SIG-M5 (cell line): ENCODE measurements around the gene MLF2.
A peak's percentile ranks its signal among the peaks of the same experiment; 100 is the strongest.
"Not testable (repeated sequence)": the region's sequence is repeated elsewhere in the genome, so short reads cannot be mapped to it uniquely, and the experiment has no call there.

Source experiments
- DNase-seq: peaks from one replicate; lab custom pipeline; 2025; lab: John Stamatoyannopoulos, UW

The MLF2 gene

DNA sequence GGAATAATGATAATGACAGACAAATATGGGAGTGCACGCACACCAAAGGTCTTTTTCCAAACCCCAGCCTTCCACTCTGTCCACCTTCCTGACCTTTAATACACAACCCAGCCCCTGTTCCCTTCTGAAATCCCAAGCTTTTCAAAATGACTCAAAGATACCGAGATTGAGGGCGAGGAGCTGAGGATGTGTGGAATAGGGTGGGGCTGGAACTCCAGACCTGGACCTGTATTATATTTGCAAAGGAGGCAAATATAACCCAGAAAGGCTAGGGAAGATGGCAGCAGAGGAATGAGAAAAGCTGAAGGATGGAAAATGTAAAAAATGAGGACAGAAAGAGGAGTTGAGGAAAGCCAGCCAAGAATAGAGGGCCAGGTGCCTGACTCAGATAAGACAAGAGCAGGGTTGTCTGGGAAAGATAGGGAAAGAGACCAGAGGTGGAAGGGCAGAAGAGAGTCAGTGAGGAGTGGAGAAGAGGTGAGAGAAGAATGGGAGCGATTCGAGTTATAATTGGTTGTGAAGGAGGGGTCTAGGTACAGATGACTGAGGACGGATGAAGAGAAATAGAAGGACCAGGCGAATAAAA is 12.2 kb upstream of the MLF2 start:
- DNase-seq, result no peak

DNA sequence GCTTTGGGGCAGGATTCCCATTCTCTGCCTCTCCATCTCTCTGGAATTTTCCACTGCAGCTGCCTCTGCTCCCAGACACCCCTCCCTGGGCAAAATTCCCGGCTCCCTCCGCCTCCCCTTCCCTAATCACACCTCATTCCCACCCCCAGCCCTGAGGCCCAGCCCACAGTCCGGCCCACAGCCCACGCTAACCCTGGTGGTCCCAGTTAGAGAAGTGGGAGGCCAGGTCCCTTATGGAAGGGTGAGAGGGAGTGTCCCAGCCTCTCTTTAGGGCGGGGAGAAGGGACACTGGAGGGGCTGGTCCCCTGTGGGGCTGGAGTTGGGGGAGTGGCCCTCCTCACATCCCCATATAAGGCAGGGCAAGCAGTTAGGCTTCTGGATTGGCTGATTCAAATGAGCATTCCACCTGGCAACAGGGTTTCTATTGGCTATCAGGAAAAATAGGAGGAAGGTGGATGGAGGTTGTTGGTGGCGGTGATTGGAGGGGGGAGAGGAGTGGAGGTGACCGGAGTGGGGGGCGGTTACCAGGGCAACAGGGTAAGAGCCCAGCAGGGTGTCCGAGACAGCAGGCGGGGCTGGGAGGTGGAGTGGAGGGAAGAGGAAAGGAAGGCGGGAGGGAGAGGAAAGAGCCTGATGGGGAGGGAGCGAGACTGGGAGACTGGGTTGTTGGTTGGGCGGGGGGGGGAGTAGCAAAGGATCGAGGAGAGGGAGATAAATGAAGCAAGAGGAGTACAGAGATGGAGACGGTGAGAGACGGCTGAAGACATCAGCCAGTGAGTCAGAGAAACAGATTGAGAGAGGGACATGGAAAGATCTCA is 11.3 kb upstream of the MLF2 start:
- peak; percentile 90 for DNase-seq

DNA sequence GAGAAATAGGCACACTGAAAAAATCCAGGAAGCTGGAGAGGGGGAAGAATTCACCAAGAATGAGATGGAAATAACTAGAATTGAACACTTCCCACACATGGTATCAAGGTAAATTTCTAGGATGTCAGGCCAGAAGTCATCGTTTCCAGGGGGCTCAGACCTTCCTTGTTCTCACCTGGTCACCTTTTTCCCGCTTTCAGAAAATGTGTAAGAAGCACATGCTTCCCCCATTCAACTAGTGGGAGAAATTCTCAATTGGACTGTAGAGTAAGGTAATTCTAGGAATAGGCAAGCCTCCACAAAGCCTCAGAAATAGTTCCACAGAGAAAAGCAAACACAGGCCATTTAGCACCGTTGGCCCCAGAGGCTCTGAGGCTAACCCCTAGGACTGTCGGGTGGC is 10.4 kb upstream of the MLF2 start:
- DNase-seq, result no peak

DNA sequence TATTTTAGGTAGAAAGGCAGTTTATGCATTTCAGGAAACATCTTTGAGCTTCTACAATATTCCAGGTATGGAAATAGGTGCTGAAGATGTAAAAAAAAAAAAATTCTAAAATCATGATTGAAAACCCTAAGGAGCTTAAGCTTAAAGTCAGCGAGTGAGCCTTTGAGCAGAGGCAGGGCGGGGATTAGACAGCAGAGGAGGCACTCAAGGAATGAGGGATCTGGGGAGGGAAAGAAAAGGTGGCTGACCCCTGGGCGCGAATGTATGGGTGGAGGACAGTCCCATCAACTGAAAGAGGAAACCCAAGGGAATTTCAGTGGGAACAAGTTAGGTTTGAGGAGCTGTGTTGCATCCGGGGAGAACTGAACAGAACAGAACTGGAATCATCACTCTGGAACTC is 6.8 kb upstream of the MLF2 start:
- DNase-seq, result no peak

DNA sequence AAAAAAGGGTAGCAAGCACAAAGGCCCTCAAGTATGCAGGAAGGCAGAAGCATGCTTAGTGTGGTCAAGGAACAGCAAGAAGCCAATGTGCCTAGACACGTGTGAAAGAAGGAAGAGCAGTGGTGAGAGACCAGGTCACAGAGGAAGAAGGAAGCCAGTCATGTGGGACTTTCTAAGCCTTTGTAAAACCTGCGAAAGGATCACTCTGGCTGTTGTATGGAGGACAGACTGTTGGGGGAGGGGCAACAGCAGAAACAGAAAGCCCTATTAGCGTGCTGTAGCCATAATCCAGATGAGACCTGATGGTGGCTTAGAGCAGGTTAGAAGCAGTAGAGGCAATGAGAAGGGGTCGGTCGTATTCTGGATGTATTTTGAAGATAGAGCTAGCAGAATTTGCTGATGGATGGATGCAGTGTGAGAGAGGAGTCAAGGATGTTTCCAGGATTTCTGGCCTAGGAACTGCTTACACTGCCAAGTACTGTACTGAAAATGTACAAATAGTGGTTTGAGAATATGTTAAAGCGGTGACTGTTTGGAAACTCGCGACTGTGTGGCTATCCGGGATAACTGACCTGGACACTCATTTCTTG is 5.7 kb upstream of the MLF2 start:
- no peak for DNase-seq

DNA sequence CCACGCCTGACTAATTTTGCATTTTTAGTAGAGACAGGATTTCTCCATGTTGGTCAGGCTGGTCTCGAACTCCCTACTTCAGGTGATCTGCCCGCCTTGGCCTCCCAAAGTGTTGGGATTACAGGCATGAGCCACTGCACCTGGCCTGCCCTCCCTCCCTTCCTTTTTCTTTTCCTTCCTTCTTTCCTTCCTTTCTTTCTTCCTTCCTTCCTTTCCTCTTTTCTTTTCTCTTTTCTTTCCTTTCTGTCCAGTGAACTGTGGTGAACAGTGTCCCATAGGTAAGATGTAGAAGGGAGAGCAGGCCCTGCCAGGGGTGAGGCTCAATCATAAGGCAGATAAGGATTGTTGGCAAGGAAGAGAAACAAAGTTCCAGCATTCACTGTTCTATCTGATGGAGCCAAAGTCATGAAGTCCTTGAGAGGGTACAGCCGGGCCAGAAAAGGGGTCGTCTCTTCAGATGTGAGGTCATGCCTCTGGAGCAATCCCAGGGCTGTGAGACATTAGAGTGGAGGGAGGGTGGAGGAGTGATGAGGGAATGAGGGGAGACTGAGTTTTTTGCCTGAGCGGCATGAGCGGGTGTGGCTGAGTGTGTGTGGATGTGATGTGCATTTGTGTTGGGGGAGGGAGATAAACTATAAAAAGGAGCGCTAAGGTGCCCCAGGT is 4.2 kb upstream of the MLF2 start:
- no peak for DNase-seq

DNA sequence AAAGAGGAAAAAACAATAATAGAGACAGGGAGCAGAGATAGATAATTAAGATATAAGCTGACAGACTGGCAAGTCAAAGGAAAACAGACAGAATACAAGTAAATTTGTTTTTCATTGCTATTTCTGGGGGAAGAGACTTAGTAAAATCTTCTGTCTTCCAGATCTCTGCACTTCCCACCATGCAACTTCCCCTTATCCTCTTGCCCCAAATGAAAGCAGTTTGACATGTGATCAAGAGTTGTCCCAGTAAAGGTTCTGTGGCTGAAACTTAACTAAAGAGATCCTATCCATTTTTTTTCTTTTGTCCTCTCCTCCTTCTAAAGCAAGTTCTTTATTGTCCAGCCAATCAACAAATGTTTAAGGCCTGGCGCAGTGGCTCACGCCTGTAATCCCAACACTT is 1.5 kb upstream of the MLF2 start:
- DNase-seq, result no peak

DNA sequence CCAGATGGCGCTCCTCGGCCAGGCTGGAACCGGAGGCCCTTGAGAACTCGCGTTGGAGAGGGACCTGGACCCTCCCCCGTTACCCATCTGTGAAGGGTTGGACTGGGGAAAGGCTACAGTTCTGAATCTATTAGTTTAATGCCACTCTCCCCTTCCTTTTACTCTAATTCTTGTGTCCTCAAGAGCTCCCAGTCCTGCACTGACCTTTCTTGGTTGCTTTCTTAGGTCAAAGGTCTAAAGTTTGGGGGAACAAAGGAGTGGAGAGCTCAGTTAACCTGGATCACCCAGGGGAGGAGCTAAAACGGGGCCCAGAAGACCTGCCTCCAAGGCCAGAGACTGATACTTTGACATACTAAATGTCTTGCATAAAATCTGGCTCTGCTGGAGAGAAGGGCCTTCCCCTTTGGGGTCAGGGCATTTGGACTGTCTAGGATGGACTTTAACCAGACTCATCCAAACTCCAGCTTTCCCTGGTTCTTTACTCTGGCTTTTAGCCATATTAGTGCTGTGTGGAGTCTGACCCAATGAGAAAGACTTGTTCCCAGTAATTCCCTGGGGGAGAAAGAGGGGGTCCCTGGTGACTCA is 923 bp upstream of the MLF2 start:
- DNase-seq, result no peak

DNA sequence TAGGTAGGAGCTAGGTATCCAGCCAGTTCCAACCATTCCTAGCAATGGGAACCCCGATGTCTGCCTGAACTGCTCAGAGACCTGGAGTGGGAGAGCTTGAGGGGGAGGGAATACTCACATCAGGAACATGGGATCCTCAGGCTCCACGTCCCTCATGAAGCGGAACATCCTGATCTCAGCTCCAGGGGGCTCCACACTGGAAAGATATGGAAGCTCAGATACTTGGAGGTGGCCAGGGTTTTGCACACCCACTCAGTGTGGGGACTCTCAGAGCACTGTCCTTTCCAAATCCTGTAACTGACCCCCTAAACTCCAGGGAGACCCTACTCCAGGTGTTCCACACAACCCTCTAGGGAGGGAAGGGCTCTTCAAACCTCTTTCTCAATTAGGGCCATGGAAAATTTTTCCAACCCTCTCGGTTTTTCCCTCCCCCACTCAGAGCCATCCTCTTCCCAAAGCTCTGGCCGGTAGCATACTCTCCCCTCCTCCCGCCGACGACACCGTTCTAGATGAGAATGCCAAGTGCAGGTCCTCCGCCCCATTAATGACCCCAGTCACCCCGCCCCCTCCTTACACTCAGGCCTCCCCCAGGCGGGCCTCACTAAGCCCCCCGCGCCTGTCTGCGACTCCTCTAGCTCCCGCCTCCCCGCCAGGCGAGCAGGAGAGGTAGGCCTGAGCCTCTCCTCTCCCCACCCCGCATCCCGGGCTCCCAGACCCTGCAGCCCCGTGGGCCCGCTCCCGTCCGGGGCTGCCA is 597 bp downstream of the MLF2 start:
- DNase-seq, result no peak

DNA sequence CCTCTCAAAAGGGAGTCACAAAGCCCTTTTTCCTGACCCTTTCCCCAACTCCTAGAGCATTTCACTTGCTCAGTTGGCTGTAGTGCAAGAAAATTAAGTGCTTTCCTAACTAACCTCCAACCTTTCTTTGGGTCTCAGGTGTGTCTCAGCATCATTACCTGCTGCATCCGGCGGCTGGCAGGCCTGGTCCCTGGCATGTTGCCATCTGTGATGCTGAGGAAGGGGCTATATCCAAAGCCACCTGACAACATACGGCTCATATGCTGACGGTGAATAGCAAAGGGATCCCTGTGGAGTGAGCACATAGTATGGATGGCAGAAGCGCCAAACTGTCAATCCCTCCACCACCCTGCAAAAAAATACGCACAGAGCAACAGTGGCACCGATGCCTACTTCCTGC is 1.2 kb downstream of the MLF2 start:
- no peak for DNase-seq

DNA sequence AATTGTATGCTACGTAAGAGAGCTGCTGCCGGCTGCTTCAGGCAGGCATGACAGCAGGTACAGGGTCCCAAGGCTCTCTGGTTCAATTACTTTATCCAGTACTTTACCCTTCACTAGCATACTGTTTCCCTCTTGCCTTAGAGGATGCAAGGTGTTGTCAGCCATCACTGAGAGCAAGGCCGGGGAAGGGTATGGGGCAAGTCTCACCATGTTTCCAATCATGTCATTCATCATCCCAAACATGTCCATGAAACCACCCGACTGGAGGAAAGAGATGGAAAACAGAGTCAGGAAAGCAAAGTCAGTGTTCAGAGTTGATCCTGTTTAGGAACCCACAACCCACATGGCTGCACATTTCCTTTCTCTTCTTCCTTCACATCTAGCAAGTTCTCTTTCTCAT is 2.4 kb downstream of the MLF2 start:
- no peak for DNase-seq

DNA sequence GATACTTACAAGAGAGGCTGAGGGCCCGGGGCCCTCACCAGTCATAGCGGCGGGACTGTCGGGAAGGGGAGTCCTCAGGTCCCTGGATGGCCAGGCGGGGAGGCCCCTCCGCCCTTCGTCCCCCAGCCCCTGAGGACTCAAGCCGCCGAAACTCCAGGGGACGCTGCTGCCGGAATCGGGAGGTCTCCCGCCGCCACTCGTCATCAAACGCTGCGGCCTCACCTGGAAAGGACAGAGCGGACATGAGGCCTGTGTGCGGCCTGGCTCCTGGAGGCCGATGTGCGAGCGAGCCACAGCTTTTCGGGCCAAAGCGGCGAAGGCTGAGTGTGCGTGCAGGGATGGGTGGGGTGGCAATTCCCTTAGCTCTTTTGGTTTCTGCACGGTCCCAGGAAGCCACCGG is 4.2 kb downstream of the MLF2 start:
- no peak for DNase-seq

DNA sequence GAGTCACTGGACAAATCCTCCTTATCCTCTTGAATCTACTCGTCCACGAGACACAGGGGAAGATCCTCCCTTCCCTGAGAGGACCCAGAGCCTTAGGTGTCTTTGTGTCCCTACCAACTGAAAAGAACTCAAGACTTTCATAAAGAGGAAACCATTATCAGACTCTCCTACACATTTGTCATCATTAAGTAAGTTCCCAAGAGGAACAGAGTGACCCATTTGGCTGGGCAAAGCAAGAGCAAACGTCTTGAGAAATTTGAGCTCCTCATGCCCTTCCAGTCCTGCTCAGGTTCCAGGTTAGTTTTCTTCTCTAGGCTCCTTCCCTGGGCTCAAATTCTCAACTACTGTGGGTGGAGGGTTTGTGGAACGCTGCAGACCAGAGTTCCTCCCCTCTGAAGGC is 5.7 kb downstream of the MLF2 start:
- DNase-seq, result no peak

DNA sequence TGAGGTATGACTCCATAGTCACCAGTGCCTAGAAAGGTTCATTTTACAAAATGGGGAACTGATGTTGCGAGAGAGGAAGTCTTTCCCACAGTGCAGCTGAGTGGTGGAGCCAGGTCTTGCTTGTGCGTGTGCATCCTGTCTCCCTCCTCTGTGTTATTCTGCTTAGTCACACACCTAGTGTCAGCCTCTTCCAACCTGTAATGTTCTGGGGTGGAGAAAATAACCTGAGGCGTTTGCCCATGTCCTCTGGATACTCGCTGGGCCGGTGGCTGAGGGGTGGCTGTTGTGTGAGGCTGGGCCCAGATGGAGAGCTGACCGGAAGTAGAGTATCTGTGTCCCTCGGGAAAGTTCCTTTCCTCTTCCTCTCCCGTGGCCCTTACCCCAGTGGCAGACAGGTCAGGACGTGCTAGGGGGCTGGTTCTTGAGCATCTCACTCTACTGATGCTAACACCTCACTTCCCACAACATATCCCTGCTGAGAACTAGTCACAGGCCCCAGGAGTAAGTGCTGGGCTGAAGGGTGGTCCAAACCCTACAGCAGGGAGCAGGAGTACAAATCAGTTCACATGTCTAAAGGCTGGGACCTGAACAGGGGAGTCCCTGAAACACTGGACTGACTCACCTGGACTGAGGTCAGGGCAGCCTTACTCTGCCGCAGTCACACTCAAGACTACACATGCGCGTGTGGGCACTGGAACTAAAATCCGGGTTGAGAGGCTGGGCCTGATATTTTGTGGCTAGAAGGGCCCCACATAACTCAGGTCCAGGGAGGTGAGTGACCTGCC is 7.0 kb downstream of the MLF2 start:
- DNase-seq, result peak; percentile 82

DNA sequence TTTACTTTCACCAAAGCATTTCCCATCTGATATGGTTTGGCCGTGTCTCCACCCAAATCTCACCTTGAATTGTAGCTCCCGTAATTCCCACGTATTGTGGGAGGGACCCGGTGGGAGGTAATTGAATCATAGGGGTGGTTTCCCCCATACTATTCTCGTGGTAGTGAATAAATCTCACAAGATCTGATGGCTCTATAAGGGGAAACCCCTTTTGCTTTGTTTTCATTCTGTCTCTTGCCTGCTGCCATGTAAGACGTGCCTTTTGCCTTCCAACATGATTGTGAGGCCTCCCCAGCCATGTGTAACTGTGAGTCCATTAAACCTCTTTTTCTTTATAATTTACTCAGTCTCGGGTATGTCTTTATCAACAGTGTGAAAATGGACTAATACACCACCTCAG is 9.6 kb downstream of the MLF2 start:
- not testable (repeated sequence) for DNase-seq

DNA sequence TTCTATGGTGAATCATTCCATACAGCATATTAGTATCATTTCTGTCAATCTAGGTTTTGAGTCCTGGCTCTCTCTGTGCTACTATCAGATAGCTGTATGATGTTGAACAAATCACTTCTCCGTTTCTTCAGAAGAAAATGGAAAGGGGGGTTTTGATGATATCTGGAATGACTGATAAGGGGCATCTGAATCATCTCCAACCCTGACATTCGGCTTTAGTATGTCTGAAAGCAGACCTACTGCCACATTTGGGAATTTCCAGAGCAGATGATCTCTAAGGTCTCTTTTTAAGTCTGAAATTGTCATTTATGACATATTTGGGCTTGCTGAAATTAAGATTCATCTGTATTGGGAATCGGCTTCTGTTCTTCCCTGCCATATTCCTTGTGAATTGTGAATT is 10.1 kb downstream of the MLF2 start:
- no peak for DNase-seq

DNA sequence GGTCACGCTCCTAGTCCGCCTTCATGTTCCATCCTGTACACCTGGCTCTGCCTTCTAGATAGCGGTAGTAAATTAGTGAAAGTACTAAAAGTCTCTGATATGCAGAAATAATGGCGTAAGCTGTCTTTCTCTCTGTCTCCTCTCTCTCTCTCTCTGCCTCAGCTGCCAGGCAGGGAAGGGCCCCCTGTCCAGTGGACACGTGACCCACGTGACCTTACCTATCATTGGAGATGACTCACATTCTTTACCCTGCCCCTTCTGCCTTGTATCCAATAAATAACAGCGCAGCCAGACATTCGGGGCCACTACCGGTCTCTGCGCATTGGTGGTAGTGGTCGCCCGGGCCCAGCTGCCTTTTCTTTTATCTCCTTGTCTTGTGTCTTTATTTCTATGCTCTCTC is 10.9 kb downstream of the MLF2 start:
- DNase-seq, result not testable (repeated sequence)

DNA sequence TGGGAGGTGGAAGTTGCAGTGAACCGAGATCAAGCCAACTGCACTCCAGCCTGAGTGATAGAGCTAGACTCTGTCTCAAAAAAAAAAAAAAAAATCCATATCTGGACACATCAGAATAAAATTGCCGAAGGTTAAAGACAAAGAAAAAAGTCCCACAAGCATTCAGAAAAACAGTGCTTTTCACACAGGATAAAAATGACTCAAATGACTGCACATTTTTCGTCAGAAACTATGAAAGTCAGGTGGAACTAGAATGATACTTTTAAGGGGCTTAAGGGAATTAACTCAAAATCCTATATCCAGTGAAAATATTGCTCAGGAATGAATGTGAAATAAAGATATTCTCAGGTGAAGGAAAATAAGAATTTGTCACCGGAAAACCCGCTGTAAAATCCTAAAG is 16.2 kb downstream of the MLF2 start:
- no peak for DNase-seq

DNA sequence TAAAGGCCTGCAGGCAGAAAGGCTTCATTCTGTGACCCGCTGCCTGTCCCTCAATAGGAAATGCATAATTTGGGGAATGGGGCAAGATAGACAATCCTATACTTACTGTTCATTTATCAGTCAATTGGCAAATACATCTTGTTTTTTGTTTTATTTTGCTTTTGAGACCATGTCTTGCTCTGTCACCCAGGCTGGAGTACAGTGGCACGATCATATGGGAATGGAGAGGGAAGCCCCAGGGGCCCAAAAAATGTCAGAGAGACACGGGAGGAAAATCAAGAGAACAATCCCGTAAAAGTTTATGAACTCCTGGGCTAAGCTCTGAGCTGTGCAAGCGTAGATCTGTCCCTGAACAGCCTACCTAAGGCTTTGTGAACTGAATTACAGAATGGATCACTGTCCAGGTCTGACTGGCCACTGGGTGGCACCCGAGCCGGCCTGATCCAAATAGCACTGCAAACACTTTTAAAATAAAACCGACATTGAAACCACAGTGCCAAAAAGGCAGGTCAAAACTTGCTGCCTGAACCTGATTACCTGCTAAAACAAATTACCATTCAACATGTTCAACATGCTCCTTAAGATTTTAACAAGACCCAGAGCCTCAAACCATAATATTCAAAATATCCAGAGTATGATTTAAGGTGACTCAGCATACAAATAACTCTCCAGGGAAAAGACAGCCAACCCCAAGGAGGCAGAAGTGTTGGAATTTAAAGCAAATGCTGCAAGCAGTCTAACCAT is 17.3 kb downstream of the MLF2 start:
- no peak for DNase-seq
